ENCODE data around the gene STK35. TPM values are rescaled to one million over a fixed set of nuclear protein-coding genes. Genes with fewer than 3 reads are reported as not detected.

STK35 gene
- total RNA-seq, 1 donor from 2014 or later: 18.8 TPM

Small RNAs within 50 kb of the gene (small RNA-seq; reads per million reads assigned to genes)
- gene RPL7P2 (ENCODE audit: low replicate concordance): not detected

Other genes with a start within 250 kb of the STK35 start
- 15.7 TPM for gene SIRPA, start 206.4 kb upstream of the STK35 start, total RNA-seq
- not detected for gene PDYN, start 107.8 kb upstream of the STK35 start, total RNA-seq
- gene TGM3, start 194.2 kb downstream of the STK35 start, total RNA-seq: 14.5 TPM

Measured in tongue (tissue), 2 donors.